K562 (cell line): ENCODE data around the gene GLYATL1B. TPM values are rescaled to one million over a fixed set of nuclear protein-coding genes. Genes with fewer than 3 reads are reported as not detected.
"Not testable (repeated sequence)": the region's sequence is repeated elsewhere in the genome, so short reads cannot be mapped to it uniquely, and the experiment has no call there.

Experiments used
- ATAC-seq: fragments of 200-7000 bp; cut with Tn5 transposase; 3 replicates; pipeline ENCODE4 v1.9.1; 2020; ENCODE audit warnings: moderate library complexity
- BruUV-seq: library from RNA; stranded (reverse); fragments of 400-500 nt; replicated peaks from 2 replicates; lab custom pipeline; 2021; lab: Mats Ljungman, UMichigan
- CTCF ChIA-PET: fragments of 300-600 bp; formaldehyde crosslinking; extraction: SDS; loops from one replicate; lab custom pipeline; 2021; ENCODE audit warnings: low intra/inter-chr PET ratio; lab: Yijun Ruan, JAX
- POLR2A ChIA-PET: fragments of 300-600, 350-650 bp; sonication (Branson Sonifier 250); formaldehyde crosslinking; extraction: SDS; loops from one replicate; lab custom pipeline; 2021; ENCODE audit warnings: antibody characterized with exemption, inconsistent platforms; lab: Yijun Ruan, JAX
- DNase-seq, 4 experiments: peaks; one replicate each; pipeline versions ENCODE4 v3.0.0 to v3.0.0-alpha.2; 2011 to 2018; ENCODE audit warnings: low spot score in 3 of 4, mixed read lengths in 3 of 4; ENCODE audit errors: extremely low read depth in 1 of 4
- FAIRE-seq: peaks from 2 replicates; lab custom pipeline; 2011; peaks lifted over from hg19 to GRCh38; lab: Jason Lieb, UNC
- H2AFZ ChIP-seq: 2 replicates; pipeline ENCODE4 v1.6.0; 2011; ENCODE audit warnings: low read depth, low read length, control low read depth, inconsistent platforms
- H3K27ac ChIP-seq: fragments of 200-600 bp; 3 replicates; pipeline ENCODE4 v1.8.0; 2011; ENCODE audit warnings: low read depth, mild to moderate bottlenecking, control low read depth, inconsistent platforms, low read length, moderate library complexity, mixed read lengths; ENCODE audit errors: extremely low read depth
- H3K27me3 ChIP-seq, 2 experiments: fragments of 300-600 bp in 1 of 2; 2 replicates in 1 of 2; 3 replicates in 1 of 2; pipeline versions ENCODE4 v1.6.0 to v1.8.0; 2011; ENCODE audit warnings: inconsistent platforms in 2 of 2, low read length in 2 of 2, mild to moderate bottlenecking in 1 of 2, mixed read lengths in 1 of 2, moderate library complexity in 1 of 2; ENCODE audit not compliant: control insufficient read depth in 2 of 2, insufficient read depth in 2 of 2
- H3K36me3 ChIP-seq: fragments of 300-600 bp; 3 replicates; pipeline ENCODE4 v1.8.0; 2011; ENCODE audit warnings: mild to moderate bottlenecking, low read length, inconsistent platforms; ENCODE audit not compliant: control insufficient read depth, insufficient read depth
- H3K4me1 ChIP-seq, 2 experiments: fragments of 200-600 bp in 1 of 2; replicated peaks in 1 of 2; 2 replicates in 1 of 2; 3 replicates in 1 of 2; pipeline versions ENCODE4 v1.5.1 to v1.8.0; 2011; ENCODE audit warnings: inconsistent platforms in 2 of 2, low read length in 2 of 2, mild to moderate bottlenecking in 1 of 2, mixed read lengths in 1 of 2, moderate library complexity in 1 of 2; ENCODE audit not compliant: control insufficient read depth in 2 of 2, insufficient read depth in 2 of 2
- H3K4me2 ChIP-seq: 2 replicates; pipeline ENCODE4 v1.6.1; 2011; ENCODE audit warnings: low read length, control low read depth, inconsistent platforms, mixed read lengths; ENCODE audit not compliant: insufficient read depth
- H3K4me3 ChIP-seq: fragments of 200-600 bp; sonication (generic), shearing (Covaris generic); 2 replicates; pipeline ENCODE4 v1.5.1; 2016; ENCODE audit warnings: control low read depth, inconsistent platforms
- H3K79me2 ChIP-seq: fragments of 200-600 bp; 3 replicates; pipeline ENCODE4 v1.8.0; 2011; ENCODE audit warnings: low read length, inconsistent platforms; ENCODE audit not compliant: control insufficient read depth, insufficient read depth
- H3K9ac ChIP-seq, 2 experiments: 2 replicates each; pipeline versions ENCODE4 v1.6.0 to v1.6.1; 2011; ENCODE audit warnings: low read depth in 2 of 2, low read length in 2 of 2, control low read depth in 1 of 2, inconsistent platforms in 1 of 2, mild to moderate bottlenecking in 1 of 2, mixed read lengths in 1 of 2; ENCODE audit not compliant: insufficient read depth in 1 of 2
- H3K9me1 ChIP-seq: one replicate; pipeline ENCODE4 v1.6.0; 2011; ENCODE audit warnings: inconsistent platforms, mild to moderate bottlenecking, low read length, moderate library complexity; ENCODE audit not compliant: control insufficient read depth, insufficient read depth
- H3K9me3 ChIP-seq: replicated peaks from 2 replicates; pipeline ENCODE4 v1.5.1; 2011; ENCODE audit warnings: low read depth, low read length, inconsistent platforms; ENCODE audit not compliant: control insufficient read depth, insufficient read depth
- H4K20me1 ChIP-seq: replicated peaks from 2 replicates; pipeline ENCODE4 v1.6.1; 2011; ENCODE audit warnings: low read length, inconsistent platforms, mixed read lengths; ENCODE audit not compliant: control insufficient read depth, insufficient read depth
- WGBS: fragments of 100-300 bp; shearing (Covaris generic); methylation state at CpG from one replicate; pipeline ENCODE4 v1.1.6; 2016; ENCODE audit warnings: low coverage, mixed read lengths; ENCODE audit not compliant: insufficient coverage; ENCODE audit errors: missing lambda C conversion rate; 5-methylcytosine and 5-hydroxymethylcytosine counted together
- in situ Hi-C: fragments of 300-500 bp; cut with MboI; formaldehyde crosslinking; loops from 4 replicates; pipeline ENCODE4 v1.15.0; 2018; ENCODE audit warnings: inconsistent platforms, mixed read lengths
- intact Hi-C: fragments of 100-400 bp; cut with micrococcal nuclease; formaldehyde crosslinking; loops from 2 replicates; pipeline ENCODE4 v1.14.2; 2022
- polyA plus RNA-seq, 8 experiments: library from polyadenylated mRNA; depleted of rRNA in 4 of 8; stranded (reverse) in 5 of 8; unstranded in 3 of 8; fragments of >200 nt; fragmentation: Nextera tagmentation in 2 of 8; fragmentation: Illumina TruSeq in 1 of 8; extraction: Ambion mirVana in 2 of 8; extraction: Trizol in 1 of 8; gene quantifications; 2 replicates each; pipeline versions ENCODE4 v1.2.1 to v1.2.3, GENCODE V29; 2011 to 2014; ENCODE audit warnings: inconsistent platforms in 1 of 8, missing spikeins in 1 of 8
- total RNA-seq, 7 experiments: library from RNA; depleted of rRNA in 6 of 7; stranded (reverse); fragments of >200 nt in 6 of 7; fragmentation: Illumina TruSeq in 2 of 7; extraction: Trizol in 2 of 7; gene quantifications; 2 replicates each; pipeline versions ENCODE4 v1.2.1 to v1.2.3, GENCODE V29; 2011 to 2021; ENCODE audit warnings: low replicate concordance in 1 of 7

The GLYATL1B gene
- total and polyA plus RNA-seq, 9 of the 15 experiments (the other 6 are each of a cell fraction or from before 2014, with no cell fraction given), result not detected

GRCh38 chr11:59095225-59095624 is 9.1 kb downstream of the GLYATL1B start:
- POLR2A ChIA-PET, H3K9ac ChIP-seq, H3K79me2 ChIP-seq, intact Hi-C loops, H4K20me1 ChIP-seq, H3K9me1 ChIP-seq, H3K4me2 ChIP-seq, H3K4me1 ChIP-seq, H3K4me3 ChIP-seq, BruUV-seq, H3K36me3 ChIP-seq, DNase-seq, CTCF ChIA-PET, in situ Hi-C loops, ATAC-seq, H3K27me3 ChIP-seq, H3K27ac ChIP-seq, FAIRE-seq, H2AFZ ChIP-seq, H3K9me3 ChIP-seq: not testable (repeated sequence)
- 0% methylated on average over 1 of the region's 1 CpG for WGBS

- H3K9ac ChIP-seq, FAIRE-seq, ATAC-seq, H3K4me1 ChIP-seq, H2AFZ ChIP-seq, H4K20me1 ChIP-seq, in situ Hi-C loops, H3K27me3 ChIP-seq, H3K4me3 ChIP-seq, H3K79me2 ChIP-seq, H3K4me2 ChIP-seq, H3K9me1 ChIP-seq, BruUV-seq, H3K36me3 ChIP-seq, H3K9me3 ChIP-seq, DNase-seq, CTCF ChIA-PET, intact Hi-C loops, H3K27ac ChIP-seq: not testable (repeated sequence)
- POLR2A ChIA-PET, result interaction anchor here (0.6 kb wide), 1 partner anchor 584 kb away, joined by 3 read pairs; no protein-coding TSS in a partner anchor
- WGBS, result 0% methylated on average over 5 of the region's 5 CpGs
These were observed 10.0 kb downstream of the GLYATL1B start for GRCh38 chr11:59095972-59096575.
